ENCODE data around the gene HSF5.

The HSF5 gene

DNA sequence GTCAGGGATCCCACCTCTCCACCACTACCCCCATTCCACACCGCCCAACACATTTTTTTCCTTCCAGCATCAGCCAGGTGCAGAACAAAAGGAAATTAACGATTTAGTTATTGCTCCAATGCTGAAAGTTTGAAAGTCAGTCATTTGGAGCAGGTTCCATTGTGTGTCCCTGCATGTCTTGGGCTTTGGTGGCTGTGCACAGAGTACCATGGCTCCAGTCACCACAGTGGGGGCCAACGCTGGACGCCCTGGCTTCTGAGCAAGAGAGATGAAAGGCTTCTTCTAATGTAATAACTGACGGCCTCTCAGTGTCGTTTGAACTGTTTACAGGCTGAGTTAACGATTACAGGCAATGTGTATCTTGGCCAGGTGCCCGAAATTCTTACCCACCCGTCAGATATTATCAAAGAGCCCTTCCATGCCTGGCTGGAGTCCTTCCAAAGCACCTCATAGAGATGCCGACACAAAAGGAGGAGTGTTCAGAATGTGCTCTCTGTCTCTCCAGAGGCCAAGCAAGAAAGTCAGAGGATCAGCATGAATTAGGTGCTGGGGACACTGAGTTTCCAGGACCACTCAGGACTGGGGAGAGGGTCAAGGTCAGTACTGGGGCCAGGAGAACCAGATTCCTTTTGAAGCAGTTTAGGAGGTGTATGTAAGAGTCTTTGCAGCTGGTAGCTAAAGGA is 96.8 kb downstream of the HSF5 start:
- DNase-seq (ENCODE audit: extremely low spot score, insufficient read length, low read depth) (no peak), FAIRE-seq (no peak)

DNA sequence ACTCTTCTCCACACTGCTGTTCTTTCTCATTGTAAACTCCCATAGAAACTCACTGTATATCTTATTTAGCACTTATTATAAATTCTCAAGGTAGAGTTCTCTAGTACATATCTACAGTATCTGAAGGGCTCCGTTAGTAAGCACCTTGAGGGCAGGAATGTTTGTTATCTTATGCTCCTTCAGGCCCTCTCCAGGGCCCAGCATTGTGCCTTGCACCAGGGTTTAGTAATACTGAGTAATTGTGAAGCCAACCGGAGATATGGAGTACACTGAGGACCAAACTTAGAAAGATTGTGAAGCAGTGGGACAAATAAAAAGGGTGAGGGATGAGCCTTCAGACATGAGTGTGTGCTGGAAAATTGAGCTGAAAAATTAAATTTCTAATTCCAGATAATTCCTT is 97.3 kb downstream of the HSF5 start:
- DNase-seq (ENCODE audit: extremely low spot score, insufficient read length, low read depth), result no peak
- no peak for FAIRE-seq

GRCh38 chr17:58388302-58389190 is 99.7 kb downstream of the HSF5 start:
- DNase-seq (ENCODE audit: extremely low spot score, insufficient read length, low read depth) (no peak), FAIRE-seq (no peak)

GRCh38 chr17:58387834-58388233 is 100.4 kb downstream of the HSF5 start:
- no peak for DNase-seq (ENCODE audit: extremely low spot score, insufficient read length, low read depth)
- no peak for FAIRE-seq

GRCh38 chr17:58386708-58387107 is 101.5 kb downstream of the HSF5 start:
- no peak for DNase-seq (ENCODE audit: extremely low spot score, insufficient read length, low read depth)
- FAIRE-seq, result no peak

GRCh38 chr17:58385359-58385899 is 102.8 kb downstream of the HSF5 start:
- FAIRE-seq, result no peak
- DNase-seq (ENCODE audit: extremely low spot score, insufficient read length, low read depth), result no peak

GRCh38 chr17:58384897-58385296 is 103.3 kb downstream of the HSF5 start:
- FAIRE-seq (no peak), DNase-seq (ENCODE audit: extremely low spot score, insufficient read length, low read depth) (no peak)

GRCh38 chr17:58383892-58384462 is 104.2 kb downstream of the HSF5 start:
- no peak for FAIRE-seq

GRCh38 chr17:58382872-58383242 is 105.4 kb downstream of the HSF5 start:
- FAIRE-seq, result no peak

More at GRCh38 chr17:58383892-58384462, 104.2 kb downstream of the HSF5 start:
- DNase-seq (ENCODE audit: extremely low spot score, insufficient read length, low read depth), result no peak

GRCh38 chr17:58382108-58382871 is 105.9 kb downstream of the HSF5 start:
- FAIRE-seq (peak; percentile 80), DNase-seq (ENCODE audit: extremely low spot score, insufficient read length, low read depth) (no peak)

More at GRCh38 chr17:58382872-58383242, 105.4 kb downstream of the HSF5 start:
- DNase-seq (ENCODE audit: extremely low spot score, insufficient read length, low read depth), result no peak

- peak; percentile 39 for FAIRE-seq
- no peak for DNase-seq (ENCODE audit: extremely low spot score, insufficient read length, low read depth)
Measured at GRCh38 chr17:58381124-58382035, 106.8 kb downstream of the HSF5 start.

- FAIRE-seq (no peak), DNase-seq (ENCODE audit: extremely low spot score, insufficient read length, low read depth) (no peak)
Measured at GRCh38 chr17:58380207-58381123, 107.7 kb downstream of the HSF5 start.

- no peak for FAIRE-seq
- no peak for DNase-seq (ENCODE audit: extremely low spot score, insufficient read length, low read depth)
Measured at GRCh38 chr17:58379511-58379824, 108.7 kb downstream of the HSF5 start.

DNA sequence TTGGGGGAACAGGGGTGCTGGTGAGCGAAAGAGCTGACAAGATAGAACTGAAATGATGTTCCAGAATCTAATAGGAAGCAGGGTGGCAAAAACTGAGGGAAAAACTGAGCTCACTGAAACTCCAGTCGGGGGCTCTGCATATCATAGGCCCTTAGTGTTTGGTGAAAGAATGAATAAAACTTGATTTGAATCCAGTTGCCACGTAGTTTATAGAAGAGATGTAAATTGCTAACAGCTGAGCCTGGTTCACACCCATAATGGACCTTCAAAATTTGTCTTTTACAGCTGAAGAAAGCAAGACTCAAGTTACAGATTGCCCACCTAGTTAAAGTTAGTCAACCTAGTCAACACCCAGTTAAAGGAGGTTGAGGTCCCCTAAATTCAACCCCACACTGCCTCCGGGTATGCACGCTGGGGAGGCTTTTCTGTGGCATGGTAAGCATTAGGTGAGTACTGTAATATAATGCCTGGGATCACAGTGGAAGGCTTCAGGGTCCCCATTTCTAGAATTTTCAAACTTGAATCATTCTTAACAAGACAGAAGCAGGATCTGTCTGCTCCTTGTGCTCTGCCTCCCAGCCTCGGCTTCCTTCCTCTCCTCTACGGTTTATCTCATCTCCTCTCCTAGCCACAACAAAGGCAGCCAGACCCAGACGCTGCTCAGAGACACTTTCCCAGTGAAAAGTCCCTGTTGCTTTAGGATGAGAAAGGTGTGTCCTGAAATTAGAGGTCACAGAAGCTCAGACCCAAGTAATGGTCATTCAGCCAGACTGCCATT is 109.3 kb downstream of the HSF5 start:
- no peak for FAIRE-seq
- no peak for DNase-seq (ENCODE audit: extremely low spot score, insufficient read length, low read depth)

- DNase-seq (ENCODE audit: extremely low spot score, insufficient read length, low read depth), result no peak
- FAIRE-seq, result no peak
Measured at GRCh38 chr17:58377661-58378060, 110.5 kb downstream of the HSF5 start.

GRCh38 chr17:58377093-58377601 is 111.1 kb downstream of the HSF5 start:
- FAIRE-seq (no peak), DNase-seq (ENCODE audit: extremely low spot score, insufficient read length, low read depth) (no peak)

GRCh38 chr17:58376472-58377000 is 111.7 kb downstream of the HSF5 start:
- FAIRE-seq, result no peak
- DNase-seq (ENCODE audit: extremely low spot score, insufficient read length, low read depth), result no peak

All from GM18507 (cell line).